Hematopoietic multipotent progenitor cell treated with erythropoietin and hydrocortisone succinate and interleukin-3 and kit ligand, for 6 days (in vitro differentiated cells): Measurements from ENCODE around the gene ARL6IP4.
"Not testable (repeated sequence)": the region's sequence is repeated elsewhere in the genome, so short reads cannot be mapped to it uniquely, and the experiment has no call there.

ENCODE experiments used
- DNase-seq: peaks from one replicate; pipeline ENCODE4 v3.0.0-alpha.2; 2015

ARL6IP4 gene

DNA sequence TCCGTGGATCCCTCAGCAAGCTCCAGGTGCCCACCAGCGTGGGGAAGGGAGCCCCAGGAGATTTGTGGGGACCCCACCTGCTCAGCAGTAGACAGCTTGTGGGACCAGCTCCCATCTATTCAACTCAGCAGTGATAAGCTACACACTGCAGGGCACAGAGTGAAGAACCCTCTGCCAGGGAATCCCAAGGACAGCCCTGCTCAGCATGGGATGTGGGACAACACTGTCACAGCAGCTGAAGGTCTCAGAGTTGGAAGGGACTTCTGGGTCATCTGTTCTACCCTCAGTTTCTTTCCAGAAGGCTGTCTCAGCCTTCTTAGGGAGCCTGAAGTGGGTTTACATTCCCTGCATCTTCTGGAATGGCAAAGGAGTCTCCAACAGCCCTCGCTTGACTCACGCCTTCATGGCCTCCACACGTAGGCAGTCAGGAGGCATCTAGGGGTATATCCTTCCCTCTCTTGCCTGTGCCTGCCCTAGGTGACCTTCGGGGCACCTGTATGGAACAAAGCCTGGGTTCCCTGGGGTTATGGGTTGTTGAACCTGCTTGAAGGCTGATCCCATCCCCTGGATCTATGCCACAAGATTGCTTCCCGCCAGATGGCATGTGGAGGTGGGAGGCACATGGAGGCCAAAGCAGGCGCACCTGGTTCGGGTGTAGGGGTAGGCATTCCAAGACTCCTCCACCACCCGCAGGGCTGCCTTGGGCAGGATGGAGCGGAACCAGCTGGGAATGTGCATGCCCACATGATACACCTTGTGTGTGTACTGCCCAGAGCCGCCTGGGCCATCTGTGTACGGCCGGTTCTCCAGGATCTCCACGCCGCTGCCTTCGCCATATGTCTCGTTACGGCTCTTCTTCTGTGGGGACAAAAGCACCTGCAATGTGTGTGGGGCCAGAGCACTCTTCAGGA lies 33.0 kb downstream of the ARL6IP4 start:
- no peak for DNase-seq

DNA sequence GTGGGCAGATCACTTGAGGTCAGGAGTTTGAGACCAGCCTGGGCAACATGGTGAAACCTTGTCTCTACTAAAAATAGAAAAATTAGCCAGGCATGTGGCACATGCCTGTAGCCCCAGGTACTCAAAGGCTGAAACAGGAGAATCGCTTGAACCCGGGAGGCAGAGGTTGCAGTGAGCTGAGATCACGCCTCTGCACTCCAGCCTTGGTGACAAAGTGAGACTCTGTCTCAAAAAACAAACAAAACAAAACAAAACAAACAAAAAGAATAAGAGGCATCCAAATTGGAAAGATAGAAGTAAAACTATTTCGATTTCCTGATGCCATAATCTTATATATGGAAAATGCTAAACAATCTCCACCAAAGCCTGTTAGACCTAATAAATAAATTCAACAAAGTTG lies 34.0 kb downstream of the ARL6IP4 start:
- DNase-seq = not testable (repeated sequence)

DNA sequence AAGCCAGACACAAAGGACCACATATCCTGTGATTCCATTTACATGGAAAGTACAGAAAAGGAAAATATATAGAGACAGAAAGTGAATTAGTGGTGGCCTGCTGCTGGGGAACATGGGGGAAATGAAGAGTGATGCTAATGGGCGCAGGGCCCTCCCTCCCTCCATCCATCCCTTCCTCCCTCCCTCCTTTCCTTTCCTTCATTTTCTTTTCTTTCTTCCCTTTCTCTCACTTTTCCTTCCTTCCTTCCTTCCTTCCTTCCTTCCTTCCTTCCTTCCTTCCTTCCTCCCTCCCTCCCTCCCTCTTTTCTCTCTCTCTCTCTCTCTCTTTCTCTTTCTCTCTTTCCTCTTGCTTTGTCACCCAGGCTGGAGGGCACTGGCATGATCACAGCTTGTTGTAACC lies 37.3 kb downstream of the ARL6IP4 start:
- DNase-seq = no peak

DNA sequence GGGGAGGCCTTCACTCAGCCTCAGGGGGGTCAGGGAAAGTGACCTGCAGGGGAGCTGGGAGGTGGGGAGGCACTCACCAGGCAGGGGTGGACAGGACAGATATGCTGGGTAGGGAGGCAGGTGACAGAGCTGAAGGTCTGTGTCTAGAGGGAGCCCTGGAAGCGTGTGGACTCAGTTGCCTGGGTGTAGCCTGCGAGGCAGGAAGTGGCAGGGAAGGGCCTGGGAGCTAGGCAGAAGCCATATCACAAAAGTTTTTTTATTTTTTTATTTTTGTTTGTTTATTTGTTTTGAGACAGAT lies 39.3 kb downstream of the ARL6IP4 start:
- DNase-seq = no peak

DNA sequence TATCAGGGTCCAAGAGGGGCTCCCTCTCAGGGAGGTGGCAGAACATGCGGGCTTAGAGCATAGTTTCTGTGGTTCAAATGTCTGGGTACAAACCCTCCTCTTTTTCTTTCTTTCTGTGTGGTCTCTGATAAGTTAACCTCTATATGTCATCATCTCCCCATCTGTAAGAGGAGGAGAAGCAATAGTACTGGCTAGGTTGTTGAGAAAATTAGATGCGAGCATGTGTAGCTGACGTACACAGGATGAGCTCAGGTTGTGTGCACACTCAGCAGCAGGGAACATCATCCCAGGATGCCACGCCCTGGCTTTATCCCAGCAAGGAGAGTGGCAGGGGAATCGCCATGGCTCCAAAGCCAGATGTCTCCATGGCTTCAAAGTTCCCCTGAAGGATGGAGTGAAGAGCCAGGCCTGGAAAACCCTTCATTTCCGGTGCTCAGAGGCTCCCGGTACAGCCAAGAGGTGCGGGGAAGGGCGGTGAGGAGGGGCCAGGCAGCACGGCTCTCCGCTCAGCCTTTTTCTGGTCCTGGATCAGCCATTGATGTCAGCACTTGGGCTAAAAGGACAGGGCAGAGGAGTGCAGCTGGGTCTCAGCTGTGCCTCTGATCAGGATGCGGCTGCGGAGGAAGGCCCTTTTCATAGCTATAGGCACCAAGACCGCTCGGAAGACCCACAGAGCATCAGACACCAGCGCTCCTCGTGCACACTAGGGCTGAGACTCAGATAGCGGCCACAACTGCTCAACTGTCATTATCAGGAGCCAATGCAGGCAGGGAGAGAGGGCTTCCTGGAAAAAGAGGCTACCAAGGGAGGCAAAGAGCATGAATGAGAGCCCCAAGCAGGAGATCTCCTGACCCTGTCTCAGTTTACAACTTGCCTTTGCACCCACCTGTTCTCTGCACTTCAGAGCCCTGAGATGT lies 41.5 kb downstream of the ARL6IP4 start:
- peak; percentile 84 for DNase-seq

DNA sequence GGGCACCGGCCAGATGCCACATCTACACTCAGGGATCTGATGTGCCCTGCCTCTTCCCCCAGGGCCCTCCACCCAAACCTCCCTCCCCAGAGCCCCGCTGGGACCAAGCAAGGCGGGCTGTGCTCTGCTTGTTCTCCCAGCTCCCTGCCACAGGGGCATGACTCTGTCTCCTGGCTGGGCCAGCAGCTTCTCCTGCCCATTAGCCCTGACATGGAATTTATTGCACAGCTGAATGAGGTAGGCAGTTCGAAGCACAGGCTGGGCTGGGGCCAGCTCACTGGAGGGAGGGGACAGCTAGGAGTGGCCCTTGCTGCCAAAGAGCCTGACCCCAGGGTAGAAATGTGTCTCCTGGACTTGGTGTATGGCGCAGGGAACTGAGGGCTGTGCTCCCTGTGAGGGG lies 42.4 kb downstream of the ARL6IP4 start:
- no peak for DNase-seq

DNA sequence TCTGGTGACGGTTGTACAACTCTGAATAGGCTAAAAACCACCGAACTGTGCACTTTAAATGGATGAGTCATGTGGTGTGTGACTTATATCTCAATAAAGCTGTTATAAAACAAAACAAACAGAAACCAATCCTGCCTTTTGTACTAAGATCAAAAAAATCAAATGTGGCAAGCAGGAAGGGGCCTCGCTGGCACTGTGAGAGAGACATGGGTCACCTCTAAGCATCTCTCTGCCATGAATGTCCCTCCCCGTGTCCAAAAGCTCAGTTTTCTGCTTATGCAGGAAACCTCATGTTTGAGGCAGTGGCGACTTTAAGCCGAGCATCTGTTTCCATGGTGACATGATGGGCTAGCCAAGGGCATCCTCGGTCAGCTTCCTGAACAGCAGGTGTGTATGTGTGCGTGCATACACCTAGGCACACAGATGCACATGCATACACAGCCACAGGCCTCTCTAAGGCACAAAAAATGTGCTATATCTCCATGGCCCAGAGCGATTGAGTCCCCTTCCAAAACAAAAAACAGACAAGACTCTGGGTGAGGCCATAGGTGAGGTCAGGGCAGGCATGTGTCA lies 44.4 kb downstream of the ARL6IP4 start:
- no peak for DNase-seq

DNA sequence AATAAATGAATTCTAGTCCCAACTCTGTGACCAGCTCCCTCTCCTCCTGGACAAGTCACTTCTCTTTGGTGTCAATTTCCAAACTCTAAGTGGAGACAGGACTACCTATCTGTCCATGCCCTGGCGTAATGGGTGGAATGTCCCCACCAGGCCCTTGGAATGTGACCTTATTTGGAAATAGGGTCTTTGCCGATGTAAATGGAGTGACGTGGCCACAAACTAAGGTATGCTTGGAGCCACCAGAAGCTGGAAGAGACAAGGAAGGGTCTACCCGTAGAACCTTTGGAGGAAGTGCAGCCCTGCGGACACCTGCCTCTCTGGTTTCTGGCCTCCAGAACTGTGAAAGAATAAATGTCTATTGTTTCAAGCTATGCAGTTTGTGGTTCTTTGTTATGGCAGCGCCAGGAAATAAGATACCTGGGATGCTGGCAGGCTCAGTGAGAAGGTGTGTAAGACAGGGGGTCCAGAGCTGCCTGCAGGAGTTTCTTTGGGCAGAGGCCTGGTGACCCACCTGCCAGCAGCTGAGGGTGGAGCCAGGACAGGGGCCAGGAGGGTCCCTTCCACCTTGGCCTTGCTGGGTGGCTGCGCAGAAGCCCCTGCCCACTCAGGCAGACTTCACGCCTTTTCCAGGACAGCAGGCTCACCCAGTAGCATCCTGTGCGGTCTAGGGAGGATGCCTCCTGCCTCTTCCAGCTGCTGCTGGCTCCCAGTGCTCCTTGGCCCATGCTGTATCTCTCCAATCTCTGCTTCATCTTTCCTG lies 45.8 kb downstream of the ARL6IP4 start:
- DNase-seq = no peak

DNA sequence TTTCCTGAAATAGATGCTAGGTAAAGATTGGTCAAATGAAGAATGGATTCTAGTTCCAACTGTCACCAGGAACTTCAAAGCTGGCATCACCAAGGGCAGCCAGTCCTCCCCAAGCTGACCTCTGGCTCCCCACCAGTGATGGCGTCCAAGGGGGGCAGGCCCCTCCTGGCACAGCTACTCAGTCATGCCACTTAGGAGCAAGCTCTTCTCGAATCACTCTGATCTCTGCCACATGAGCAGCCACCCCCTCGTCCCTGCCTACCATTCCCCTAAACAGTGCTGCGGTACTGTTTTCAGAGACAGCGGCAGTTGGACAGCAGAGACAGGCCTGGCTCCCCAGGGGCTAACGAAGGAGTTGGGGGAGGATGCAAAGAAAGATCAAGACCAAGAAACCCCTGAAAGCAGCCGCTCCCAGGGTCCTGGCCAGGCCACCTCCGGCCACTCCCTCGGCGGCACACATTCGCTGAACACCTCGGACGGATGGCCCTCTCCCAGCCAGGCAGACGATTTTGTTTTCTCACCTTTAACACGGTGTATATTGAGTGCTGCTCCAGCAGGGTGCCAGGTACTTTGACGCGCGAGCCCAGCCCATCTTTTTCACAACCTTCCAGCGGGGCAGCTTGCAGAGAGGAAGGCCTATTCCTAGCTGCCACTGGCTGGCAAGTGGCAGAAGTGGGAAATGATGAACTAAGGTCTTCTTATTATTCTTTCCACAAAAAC lies 47.4 kb downstream of the ARL6IP4 start:
- DNase-seq = no peak

DNA sequence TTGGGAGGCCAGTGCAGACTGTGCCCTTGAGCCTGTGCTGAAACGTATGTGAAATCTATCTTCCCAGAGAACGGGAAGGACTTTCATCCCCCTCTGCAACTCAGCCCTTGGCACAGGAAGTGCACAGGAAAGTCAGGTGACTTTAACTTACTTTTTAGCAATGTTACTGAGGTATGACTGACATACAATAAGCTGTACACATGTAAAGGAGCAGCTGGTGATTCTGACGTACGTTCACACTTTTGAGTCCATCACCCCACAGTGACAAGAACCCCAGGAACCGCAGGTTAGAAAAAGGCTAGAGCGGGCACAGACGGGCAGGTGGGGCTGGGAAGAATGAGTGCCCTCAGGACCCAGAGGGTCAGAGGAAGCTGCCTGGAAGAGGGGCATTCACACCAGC lies 48.0 kb downstream of the ARL6IP4 start:
- no peak for DNase-seq

DNA sequence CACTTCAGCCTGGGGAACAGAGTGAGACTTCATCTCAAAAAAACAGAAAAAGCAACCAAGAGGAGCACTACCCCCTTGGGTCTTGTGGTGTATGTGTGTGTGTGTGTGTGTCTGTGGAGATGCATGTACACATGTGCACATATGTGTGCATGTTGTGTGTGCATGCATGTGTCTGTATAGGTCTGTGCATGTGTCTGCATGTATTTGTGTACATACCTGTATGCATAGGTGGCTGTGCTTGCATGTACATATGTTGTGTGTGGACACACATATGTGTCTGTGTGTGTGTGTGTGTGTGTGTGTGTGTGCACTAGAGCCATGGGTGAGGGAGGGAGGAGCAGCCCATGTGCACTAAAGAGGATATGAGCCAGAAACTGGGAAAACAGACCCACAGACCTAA lies 49.1 kb downstream of the ARL6IP4 start:
- DNase-seq = no peak

DNA sequence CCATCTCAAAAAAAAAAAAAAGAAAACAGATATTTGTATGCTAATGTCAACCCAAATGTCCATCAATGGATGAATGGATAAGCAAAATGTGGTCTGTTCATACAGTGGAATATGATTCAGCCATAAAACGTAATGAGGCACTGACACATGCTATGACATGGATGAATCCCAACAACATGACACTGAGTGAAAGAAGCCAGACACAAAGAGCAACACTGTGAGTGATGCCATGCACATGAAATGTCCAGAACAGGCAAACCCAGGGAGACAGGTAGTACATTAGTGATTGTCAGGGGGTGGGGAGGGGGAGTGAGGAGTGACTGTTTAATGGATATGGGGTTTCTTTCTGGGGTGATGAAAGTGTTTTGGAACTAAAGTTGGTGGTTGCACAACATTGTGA lies 50.2 kb downstream of the ARL6IP4 start:
- no peak for DNase-seq

DNA sequence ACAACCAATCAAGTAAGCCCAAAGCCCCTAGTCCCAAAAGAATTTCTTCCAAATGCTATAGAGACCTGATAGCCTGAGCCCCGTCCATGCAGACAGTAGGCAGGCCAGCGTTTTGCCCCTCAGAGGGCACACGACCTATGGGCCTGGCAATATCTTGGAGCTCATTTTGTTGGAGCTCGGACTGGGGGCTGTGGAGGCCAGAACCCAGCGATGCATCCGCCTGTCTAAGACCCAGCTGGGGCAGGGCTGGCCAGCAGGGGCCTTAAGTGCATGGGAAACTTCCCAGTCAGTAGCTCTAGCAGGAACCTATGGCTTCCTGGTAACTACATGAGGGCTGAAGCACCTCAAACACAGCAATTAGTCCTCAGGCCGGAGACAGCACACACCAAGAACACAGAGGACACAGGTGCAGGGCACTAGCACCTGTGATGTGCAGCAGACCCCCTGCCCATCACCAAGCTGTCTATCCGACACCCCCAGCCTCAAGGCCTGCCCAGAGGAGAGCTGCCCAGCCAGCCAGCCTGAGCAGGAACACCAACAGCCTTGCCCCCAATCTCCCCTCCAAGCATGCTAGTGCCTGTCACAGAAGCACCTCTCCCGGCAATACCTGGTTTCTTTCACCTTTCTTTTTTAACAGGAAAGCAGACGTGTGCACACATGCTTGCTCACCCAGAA lies 50.8 kb downstream of the ARL6IP4 start:
- DNase-seq = no peak
